Right lobe of liver (tissue), 4 donors: ENCODE measurements around the gene CAGE1.

ENCODE experiments used
- CTCF ChIP-seq, 4 donors: fragments of 200-600 bp in 3 of 4; fragments of 450-650 bp in 1 of 4; IDR thresholded peaks; one replicate each; pipeline versions ENCODE4 v1.5.1 to v1.8.0; 2016 to 2022; ENCODE audit warnings: antibody characterized with exemption in 4 of 4, mild to moderate bottlenecking in 2 of 4
- POLR2A ChIP-seq: fragments of 450-650 bp; IDR thresholded peaks from one replicate; pipeline ENCODE4 v1.6.1; 2017; ENCODE audit warnings: antibody characterized with exemption, mild to moderate bottlenecking
- donor health status: DM: no; HTN: no; CAD: no.
- donor health status: DM: no; HTN: no; CAD: no.
- donor health status: DM: no; HTN: yes; CAD: no.

GRCh38 chr6:7404546-7404945, 15.0 kb upstream of the CAGE1 start:
- TF ChIP-seq POLR2A (no peak), CTCF (IDR thresholded peaks at IDR 0.05) (no peak)
